GM18519 (cell line): Measurements from ENCODE around the gene ZDHHC14.

Experiments used
- ATAC-seq: cut with Tn5 transposase; IDR thresholded peaks from one replicate; pipeline ENCODE4 v1.9.1; 2021; ENCODE audit warnings: mild to moderate bottlenecking, moderate library complexity; ENCODE audit not compliant: unreplicated experiment, low FRiP score

Gene ZDHHC14

GRCh38 chr6:157486572-157486971, 105.6 kb downstream of the ZDHHC14 start:
- ATAC-seq, result no peak

- ATAC-seq, result no peak
Measured at GRCh38 chr6:157487110-157487773, 106.3 kb downstream of the ZDHHC14 start.

- no peak for ATAC-seq
Measured at GRCh38 chr6:157488058-157488457, 107.1 kb downstream of the ZDHHC14 start.

GRCh38 chr6:157488716-157489118, 107.7 kb downstream of the ZDHHC14 start:
- ATAC-seq, result no peak

GRCh38 chr6:157490611-157491269, 109.8 kb downstream of the ZDHHC14 start:
- no peak for ATAC-seq

GRCh38 chr6:157491571-157492232, 110.7 kb downstream of the ZDHHC14 start:
- ATAC-seq, result no peak

- no peak for ATAC-seq
Measured at GRCh38 chr6:157492249-157492648, 111.3 kb downstream of the ZDHHC14 start.

- ATAC-seq, result no peak
Measured at GRCh38 chr6:157492741-157493140, 111.8 kb downstream of the ZDHHC14 start.

GRCh38 chr6:157493173-157493572, 112.2 kb downstream of the ZDHHC14 start:
- ATAC-seq, result no peak

GRCh38 chr6:157493576-157493975, 112.6 kb downstream of the ZDHHC14 start:
- ATAC-seq, result no peak

GRCh38 chr6:157494132-157494710, 113.2 kb downstream of the ZDHHC14 start:
- no peak for ATAC-seq

GRCh38 chr6:157496534-157497095, 115.6 kb downstream of the ZDHHC14 start:
- ATAC-seq, result no peak

GRCh38 chr6:157497579-157497978, 116.6 kb downstream of the ZDHHC14 start:
- ATAC-seq, result no peak

- ATAC-seq, result no peak
Measured at GRCh38 chr6:157498817-157499216, 117.8 kb downstream of the ZDHHC14 start.

GRCh38 chr6:157500022-157500421, 119.0 kb downstream of the ZDHHC14 start:
- no peak for ATAC-seq

- ATAC-seq, result no peak
Measured at GRCh38 chr6:157503018-157503747, 122.2 kb downstream of the ZDHHC14 start.

- ATAC-seq, result no peak
Measured at GRCh38 chr6:157505912-157506491, 125.0 kb downstream of the ZDHHC14 start.

GRCh38 chr6:157510323-157511188, 129.6 kb downstream of the ZDHHC14 start:
- ATAC-seq, result no peak
